SKM-1 (cell line): ENCODE measurements around the gene PIP4K2A.
A peak's percentile ranks its signal among the peaks of the same experiment; 100 is the strongest.
"Not testable (repeated sequence)": the region's sequence is repeated elsewhere in the genome, so short reads cannot be mapped to it uniquely, and the experiment has no call there.

Source experiments
- DNase-seq: peaks from one replicate; lab custom pipeline; 2025; ENCODE audit not compliant: unreplicated experiment; lab: John Stamatoyannopoulos, UW

PIP4K2A gene

DNA sequence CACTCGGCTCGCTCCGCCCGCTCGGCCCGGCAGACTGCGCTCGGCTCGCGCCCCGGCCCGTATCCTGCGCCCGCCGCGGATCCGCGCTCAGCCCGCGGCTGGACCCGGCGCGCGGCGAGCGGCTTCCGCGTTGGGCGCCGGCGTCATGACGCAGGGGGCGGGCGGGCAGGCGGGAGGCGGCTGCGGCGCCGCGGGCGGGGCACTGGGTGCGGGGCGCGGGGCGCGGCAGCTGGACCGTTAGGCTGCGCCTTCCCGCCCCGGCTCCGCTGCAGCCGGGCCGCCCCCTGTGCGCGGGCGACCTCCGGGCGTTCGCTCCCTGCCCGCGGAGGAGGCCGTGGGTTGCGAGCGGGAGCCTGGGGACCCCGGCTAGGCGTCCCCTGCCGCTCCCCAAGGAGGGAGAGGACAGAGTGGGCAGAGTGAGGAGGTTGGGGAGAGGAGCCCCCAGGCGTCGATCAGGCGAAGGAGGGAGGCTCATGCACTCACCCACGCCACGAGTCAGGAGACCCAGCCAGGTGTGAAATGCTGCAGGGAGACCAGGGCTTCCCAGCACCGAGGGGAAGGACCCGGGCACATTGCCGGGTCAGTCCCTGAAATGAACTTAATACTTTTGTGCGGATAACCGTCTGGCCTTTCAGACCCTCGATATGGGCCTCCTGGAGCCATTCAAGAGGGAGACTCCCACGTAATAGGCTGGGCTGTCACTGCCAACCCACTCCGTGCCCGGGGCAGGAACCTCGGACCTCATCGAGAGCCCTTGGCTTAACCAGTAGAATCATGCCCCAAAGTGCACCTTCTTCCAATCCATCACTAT lies at the start of gene PIP4K2A:
Gene PIP4K2A, minus strand, starts transcription at position 100 of the 811 bp plus-strand sequence. CDS start 252 bp downstream, outside the sequence.
- no peak for DNase-seq

DNA sequence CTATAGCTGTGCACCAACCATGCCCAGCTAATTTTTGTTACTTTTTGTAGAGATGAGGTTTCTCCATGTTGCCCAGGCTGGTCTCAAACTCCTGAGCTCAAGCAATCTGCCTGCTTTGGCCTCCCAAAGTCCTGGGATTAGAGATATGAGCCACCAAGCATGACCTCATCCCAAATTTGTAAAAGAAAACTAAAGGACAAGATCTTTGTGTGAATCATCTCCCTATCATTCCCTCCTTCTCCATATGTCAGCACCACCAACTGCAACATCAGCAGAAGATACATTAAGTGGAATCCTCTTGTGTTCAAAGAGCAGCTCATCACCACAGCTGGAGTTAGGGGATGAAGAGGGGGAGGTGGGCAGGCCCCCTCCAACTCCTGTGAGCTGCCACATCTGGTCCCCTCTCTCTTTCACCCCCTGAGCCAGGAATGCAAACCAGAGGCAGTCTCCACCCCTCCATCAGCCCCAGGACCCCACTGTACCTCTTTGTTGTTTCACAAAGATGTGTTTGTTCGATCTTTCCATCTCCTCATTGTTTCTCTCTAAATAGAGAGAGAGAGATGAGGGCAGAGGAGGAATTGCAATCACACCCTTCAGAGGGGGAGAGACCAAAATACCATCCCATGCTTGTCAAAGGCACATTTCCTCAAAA lies 47.3 kb upstream of the PIP4K2A start:
- DNase-seq: no peak

DNA sequence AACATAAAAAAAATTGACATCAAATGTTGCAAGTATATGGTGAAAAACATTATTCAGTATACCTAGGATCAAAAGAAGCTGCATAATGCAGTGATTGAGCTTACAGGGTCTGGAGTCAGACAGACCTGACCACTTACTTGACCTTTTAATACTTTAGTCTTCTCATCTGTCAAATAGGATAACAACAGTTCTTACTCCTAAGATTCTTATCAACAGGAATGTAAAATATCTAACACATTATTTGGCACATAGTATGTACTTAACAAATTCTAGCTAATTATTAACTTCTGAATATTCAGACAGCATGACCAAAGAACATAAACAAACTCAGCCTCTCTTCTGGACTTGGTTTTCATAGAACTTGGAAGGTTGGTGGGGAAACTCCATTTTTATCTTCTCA lies 45.6 kb upstream of the PIP4K2A start:
- DNase-seq: no peak

DNA sequence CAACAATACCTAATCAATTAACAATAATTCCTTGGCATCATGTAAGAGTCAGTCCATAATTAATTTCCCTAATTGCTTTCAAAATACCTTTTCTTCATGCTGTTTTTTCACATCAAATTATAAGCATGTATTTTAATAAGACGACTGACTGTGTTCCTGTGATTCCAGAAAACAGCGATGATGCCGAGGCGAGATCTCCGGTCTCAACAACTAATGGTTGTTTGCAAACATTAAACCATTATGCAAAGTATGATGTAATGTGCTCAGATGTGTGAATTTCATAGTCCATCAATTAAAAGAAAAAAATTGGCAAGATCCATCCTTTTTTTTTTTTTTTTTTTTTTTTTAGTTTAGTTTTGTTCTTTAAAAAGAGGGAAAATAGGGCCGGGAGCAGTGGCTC lies 44.5 kb upstream of the PIP4K2A start:
- DNase-seq: no peak

DNA sequence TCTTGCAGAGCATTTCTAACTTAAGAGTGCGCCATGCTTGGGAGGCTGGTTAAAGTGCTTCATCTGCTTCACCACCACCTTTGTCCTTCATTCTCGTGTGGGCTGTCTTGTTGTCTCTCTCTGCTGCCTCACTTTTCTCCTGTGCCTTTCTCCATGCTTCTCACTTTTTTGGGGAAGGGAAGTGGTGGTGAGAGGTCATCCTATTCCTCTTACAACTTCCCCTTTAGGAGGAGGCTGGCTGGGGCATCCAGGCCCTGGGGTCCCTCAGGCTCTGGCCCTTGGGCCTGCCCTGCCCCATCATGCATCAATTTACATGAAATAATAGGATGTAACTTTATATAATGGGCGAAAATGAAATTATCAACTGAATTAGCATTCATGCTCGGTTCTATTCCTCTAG lies 39.9 kb upstream of the PIP4K2A start:
- DNase-seq: no peak

DNA sequence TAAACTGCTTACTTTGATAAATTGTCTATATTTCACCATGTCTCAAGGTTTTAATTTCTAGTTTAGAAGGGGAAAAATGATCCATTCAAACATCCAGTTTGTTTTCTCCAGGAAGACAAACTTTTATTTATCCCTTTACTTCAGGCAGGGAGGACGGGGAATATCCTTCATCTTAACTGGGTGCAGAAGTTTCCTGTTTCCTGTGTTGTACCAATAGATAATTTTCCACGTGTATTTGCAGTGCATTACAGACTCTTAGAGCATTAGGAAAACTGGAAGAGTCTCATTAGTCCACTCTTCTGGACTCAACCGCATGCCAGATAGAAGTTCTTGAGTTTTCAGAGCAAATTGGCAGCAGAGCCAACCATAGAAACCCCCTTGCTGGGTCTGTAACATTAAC lies 39.4 kb upstream of the PIP4K2A start:
- no peak for DNase-seq

DNA sequence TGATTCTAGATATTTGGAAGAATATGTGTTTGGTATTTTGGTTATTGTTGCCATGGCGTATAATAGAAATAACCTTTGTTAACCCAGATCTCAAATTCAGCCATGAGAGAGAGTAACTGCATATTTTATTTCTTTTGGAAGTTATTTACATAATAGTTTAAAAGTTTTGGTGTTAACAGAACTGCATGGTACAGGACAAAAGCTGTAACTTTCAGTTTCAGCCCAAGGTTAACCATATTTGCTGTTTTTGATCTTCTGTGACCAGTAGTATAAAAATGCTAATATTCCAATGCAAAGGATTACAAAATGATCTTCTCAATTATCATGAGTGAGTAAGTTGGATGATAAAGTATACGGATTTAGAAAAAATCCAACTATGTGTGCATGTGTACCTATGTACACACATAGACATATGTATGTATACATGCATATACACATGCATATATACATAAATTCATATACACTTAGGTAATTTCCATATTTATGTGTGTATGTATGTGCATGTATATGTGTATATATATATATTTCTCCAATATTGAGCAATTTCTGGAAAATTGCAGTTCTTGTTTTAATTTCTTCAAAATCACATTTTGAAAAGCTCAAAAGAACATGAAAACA lies 38.0 kb upstream of the PIP4K2A start:
- no peak for DNase-seq

DNA sequence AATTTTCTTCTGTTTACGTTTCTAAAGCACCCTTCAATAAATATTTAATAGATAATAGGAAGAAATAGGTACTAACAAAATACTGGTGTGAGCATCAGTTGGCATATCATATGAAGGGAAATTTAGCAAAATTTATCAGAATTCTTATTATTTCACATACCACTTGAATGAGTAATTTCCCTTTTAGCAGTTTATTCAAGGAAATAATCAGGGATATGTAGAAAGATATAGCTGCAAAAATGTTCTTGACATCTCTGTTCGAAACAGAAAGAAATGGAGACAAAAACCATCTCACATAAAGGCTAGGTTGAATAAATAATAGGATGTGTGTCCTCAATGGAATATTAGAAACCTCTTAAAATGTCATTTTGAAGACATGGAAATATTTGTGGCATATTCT lies 35.8 kb upstream of the PIP4K2A start:
- no peak for DNase-seq

DNA sequence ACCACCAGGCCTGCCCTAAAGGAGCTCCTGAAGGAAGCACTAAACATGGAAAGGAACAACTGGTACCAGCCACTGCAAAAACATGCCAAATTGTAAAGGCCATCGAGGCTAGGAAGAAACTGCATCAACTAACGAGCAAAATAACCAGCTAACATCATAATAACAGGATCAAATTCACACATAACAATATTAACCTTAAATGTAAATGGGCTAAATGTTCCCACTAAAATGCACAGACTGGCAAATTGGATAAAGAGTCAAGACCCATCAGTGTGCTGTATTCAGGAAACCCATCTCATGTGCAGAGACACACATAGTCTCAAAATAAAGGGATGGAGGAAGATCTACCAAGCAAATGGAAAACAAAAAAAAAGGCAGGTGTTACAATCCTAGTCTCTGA lies 30.5 kb upstream of the PIP4K2A start:
- DNase-seq: not testable (repeated sequence)

DNA sequence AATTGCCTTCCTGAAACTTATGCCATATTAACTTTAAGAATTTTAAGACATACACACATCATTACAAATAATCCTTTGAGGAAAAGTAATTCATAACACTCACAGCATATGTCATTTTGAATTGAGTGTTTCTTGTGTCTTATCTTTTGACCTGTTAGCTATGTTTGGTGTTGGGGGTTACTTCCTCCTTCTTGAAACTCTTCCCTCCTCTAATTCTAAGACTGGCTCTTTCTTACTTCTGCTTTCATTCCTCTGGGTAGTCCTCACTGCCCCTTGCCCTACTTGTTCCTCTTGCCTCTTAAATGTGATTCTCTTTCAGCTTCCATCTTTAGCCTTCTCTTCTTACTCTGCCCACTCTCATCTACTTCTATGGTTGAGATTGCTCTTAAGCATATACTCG lies 28.3 kb upstream of the PIP4K2A start:
- DNase-seq: peak; percentile 80

DNA sequence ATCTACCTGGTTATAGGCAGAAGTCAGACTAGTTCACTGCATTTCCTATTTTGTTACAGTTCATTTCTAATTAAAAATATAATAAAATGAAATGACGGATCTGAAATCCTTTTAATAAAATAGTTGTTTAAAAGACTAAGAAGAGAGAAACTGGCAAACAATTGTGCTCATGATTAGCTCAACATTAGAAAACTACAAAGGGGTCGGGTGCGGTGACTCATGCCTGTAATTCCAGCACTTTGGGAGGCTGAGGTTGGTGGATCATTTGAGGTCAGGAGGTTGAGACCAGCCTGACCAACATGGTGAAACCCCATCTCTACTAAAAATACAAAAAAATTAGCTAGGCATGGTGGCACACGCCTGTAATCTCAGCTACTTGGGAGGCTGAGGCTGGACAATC lies 27.3 kb upstream of the PIP4K2A start:
- DNase-seq: not testable (repeated sequence)

DNA sequence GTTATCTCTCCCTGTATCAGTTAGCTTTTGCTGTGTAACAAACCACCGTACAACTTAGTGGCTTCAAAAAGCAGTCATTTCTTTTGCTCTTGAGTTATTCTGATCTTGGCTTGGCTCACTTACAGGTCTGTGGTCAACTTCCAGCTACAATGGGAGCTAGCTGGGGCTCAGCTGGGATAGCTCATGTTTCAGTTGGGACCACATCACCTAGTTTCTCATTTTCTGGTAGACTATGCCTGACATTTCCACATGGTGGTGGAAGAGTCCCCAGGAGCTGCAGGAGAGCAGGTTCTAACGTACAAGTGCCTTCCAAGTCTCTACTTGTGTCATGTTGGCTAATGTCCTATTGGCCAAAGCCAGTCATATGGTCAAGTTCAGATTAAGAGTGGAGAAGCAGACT lies 25.8 kb upstream of the PIP4K2A start:
- DNase-seq: no peak

DNA sequence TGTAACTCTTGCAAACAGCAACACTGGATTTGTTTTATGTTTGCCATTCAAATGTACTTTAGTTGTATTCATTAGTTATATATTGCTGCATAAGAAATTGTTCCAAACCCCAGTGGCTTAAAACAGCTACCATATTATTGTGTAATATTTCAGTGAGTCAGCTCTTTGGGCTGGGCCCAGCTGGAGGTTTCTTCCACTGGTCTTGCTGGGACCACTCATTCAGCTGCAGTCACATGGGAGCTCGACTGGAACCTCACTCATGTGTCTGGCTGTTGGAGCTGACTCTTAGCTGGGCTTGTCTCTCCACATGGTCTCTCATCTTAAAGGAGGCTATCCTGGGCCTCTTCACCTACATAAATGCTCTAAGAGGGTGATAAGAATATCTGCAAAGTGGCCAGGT lies 23.2 kb upstream of the PIP4K2A start:
- DNase-seq: no peak

DNA sequence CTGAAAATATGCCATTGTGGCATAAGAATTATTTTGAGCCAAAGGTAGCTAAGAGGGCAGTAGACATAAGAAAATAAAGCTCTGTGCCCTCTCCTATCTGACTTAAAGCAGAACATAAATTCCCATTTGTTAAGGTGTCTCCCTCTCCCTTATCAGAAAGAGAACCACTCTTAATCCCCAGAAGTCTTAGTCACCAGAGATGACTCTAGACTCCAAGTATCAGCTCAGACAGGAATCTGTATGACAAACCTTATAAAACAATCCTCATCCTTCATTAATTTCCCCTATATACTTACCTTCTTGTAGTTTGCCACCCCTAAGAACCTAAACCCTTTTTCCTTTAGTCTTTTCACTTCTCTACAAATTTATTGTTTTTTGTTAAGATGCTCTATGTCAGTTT lies 21.8 kb upstream of the PIP4K2A start:
- DNase-seq: no peak

DNA sequence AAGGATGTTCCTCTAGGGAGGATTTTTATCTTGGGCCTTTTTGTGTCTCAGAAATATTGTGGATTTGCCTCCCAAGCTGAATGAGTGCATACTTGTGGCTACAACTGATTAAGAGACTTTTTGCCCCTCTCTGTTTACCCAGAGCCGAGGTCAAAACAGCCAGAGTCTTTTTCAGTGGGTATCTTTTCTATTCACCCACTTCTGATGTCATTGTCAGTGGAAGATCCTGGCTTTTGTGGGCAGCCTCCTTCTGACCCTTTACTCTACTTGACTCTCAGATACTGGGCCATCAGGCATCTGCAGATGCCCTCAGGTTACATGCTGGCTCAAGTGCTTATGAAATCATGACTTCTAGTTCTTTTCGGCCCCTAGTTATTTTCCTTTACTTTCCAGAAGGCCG lies 19.6 kb upstream of the PIP4K2A start:
- DNase-seq: no peak

DNA sequence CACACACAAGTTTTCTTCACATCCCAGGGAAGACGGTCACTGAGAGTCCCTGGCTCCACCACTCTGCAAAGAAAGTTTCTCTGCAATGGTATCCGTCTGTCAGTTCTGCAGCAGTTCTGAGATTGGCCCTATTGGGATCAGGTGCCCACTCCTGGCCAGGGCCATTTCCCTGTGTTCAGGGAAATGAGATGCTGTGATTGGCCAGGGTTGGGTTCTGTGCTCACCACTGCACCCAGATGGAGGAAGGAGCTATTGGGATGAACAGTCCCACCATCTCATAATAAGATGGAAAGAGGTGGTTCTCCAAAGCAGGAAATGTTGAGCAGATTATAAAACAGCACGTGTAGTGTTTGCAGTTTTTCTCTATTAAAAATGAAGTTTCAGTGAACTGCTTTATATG lies 13.3 kb upstream of the PIP4K2A start:
- no peak for DNase-seq

DNA sequence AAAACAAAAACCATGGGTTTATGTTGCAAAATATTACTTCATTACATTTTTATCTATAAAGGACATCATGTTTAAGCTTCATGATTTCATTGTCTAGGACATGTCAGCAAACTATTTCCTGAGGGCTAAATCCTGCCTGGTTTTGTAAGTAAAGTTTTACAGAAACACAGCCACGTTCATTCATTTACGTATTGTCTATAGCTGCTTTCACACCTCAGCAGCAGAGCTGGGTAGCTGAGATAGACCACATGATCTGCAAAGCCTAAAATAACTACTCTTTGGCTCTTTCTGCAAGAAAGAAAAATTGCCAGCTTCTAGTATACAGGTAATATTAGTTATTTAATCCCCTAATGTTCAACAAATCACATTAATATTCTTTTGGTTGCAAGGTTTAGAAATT lies 12.7 kb upstream of the PIP4K2A start:
- no peak for DNase-seq

DNA sequence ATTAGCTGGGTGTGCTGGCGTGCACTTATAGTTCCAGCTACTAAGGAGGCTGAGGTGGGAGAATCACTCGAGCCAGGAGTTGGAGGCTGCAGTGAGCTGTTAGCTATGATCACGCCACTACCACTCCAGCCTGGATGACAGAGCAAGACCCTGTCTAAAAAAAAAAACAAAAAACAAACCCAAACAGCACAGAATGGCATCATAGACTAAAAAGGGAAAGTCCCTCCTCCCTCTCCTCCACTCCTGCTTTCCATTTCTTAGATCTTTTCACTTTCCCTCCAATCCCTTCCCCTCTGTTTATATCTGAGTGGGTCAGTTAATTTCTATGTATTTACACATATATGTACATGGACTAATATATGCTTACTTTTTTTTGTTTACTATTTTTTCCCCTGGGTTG lies 10.4 kb upstream of the PIP4K2A start:
- no peak for DNase-seq

DNA sequence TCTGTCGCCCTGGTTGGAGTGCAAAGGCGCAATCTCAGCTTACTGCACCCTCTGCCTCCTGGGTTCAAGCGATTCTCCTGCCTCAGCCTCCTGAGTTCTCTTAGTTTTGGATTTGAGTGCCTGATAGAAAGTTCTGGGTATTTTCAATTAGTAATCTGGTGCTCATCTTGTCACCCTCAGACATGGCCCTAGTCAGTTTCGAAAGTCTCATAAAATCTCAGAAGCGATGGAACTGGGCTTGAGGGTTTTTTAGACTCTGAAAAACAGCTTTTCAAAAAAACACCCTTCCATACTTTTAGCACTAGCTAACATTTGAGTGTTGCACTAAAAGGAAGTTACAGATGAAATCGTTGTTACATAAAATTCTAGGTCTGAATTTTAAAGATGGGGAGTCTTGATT lies 9.4 kb upstream of the PIP4K2A start:
- DNase-seq: no peak

DNA sequence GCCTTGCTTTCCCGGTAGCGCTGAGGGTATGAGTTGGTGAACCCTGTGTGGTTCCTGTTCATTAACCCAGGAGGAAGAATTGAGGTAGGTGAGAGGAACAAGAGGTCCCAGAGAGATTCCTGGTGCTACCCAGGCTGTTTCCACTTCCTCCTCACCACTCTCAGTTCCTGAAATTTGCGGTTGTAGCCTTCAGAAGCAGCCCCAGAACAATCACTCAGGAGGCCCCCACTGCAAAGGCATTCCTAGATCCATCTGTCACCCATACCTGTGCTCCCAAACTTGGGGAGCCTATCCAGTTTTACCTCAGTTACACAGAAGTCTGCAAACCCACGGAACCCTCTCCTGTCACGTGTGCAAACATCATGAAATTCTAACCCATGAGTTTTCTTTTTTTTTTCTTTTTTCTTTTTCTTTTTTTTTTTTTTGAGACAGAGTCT lies 9.0 kb upstream of the PIP4K2A start:
- DNase-seq: no peak

DNA sequence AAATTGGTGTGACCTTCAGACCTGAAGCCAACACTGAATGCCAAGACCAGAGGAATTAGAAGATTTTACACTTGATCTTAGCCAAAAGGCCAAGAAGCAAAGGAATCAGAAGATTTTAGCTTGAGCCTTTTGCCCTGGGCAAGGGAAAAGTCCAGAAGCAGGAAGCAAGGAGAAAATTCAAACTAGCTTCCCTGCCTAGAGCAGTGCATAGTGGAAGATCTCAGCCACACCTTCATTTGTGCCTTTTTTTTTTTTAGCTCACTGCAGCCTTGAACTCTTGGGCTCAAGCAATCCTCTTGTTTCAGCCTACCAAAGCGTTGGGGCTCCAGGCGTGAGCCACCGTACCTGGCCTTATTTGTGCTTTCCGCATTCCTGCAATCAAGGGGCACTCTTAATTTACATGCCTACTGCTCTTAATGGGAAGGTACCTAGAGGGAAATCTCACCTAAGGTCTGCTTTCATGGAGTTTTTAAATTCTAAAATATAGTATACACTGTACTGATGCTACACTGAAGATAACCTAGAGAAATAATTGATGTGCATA lies 8.3 kb upstream of the PIP4K2A start:
- no peak for DNase-seq

DNA sequence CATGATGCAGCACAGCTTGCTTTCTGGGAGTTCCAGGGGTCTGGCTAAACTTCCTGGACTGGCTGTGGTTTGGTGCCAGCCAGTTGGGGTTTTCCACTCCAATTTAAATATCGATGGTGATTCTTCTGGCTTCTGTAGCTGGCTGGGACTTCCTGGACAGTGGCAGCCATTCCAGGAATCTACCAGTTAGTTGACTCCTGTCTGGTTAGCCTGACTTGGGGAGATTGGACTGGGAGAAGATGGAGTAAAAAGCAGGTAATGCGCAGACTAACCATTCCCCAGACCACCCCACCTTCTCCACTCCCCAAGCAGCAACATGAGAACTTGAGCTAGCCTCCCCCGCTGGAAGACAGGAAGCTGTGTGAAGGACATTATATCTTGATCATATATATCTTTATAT lies 6.3 kb upstream of the PIP4K2A start:
- no peak for DNase-seq
